T-helper 22 cell (primary cell): Measurements from ENCODE around the gene ARHGEF2.

Source experiments
- DNase-seq: peaks from one replicate; pipeline ENCODE4 v3.0.0-alpha.2; 2020; ENCODE audit warnings: low read depth

ARHGEF2 gene

GRCh38 chr1:155911156-155912055 lies 66.9 kb downstream of the ARHGEF2 start, which contains the start of gene RIT1:
TSS of gene RIT1 (minus strand) at chr1:155911349. CDS start at chr1:155910761, 588 bp downstream.
- DNase-seq, result peak; percentile 74

DNA sequence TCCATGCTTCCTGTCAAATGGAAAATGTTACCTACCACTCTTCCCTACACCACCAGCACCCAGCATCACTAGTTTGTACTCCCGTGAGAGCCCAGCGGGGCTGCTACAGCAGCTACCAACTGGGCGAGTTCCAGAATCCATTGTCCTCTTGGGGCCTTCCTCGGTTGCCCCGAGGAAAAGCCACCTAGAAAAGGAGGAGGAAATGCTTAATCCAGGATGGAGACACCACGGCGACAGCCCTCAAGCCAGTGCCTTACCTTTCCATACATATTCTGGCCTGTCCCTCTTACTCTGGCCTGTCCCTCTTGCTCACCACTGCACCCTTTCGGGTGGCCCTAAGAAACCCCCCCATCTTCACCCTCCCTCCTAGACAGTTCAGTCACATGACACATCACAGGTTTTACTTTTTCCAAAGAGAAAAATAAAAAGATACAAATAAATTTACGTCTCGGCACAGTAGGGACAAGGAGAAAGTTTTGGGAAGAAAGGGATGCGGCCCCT lies 67.7 kb downstream of the ARHGEF2 start:
- no peak for DNase-seq

DNA sequence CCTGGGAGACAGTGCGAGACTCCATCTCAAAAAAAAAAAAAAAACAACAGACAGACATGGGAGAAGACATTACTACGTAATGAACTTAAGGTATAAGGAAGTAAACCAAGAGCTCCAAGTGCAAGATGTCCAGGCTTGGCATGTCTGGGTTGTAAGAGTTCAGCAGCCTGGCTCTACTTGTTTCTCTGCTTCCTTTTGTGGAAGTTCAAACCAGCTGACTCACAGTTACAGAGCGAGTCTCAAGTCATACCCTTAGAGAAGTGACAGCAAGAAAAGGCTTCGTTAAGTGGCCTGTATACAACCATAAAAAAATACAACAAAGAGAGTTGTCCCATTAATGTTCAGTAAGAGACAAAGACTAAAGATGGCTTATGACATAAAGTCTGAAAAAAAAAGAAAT lies 68.5 kb downstream of the ARHGEF2 start:
- no peak for DNase-seq

DNA sequence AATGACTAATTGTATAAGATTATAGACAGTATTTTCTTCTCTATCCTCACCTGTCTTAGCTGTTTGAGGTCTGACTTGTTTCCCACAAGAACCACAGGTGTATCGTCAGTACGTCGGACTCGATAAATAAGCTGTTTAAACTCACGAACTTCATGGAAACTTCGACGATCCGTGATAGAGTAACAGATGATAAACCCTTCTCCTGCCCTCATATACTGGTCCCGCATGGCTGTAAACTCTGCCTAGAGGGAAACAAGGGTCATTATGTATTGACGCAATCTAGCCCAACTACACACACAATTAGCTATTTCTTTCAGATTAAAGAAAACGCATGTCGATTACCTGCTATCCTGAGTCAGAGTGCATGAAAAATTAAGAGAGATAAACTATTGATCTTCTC lies 74.1 kb downstream of the ARHGEF2 start:
- no peak for DNase-seq

DNA sequence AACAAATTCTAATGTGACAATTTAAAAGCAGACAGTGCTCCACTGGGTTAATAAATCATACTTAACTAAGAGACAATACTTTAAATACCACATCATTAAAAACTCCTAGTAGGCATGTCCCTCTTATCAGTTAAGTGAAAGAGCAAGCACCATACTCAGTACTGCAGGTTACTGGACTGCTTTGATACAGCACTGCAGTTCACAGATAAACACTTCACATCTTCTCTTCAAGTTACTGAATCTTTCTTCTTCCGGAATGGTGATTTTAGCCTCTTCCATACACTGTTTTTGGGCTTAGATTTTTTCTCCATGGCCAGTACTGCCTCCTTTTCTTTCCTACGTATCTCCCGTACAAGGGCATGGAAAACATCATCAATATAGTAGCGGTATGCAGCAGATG lies 78.2 kb downstream of the ARHGEF2 start:
- no peak for DNase-seq

GRCh38 chr1:155899683-155900082 lies 78.7 kb downstream of the ARHGEF2 start:
- DNase-seq, result no peak

GRCh38 chr1:155898888-155899287 lies 79.5 kb downstream of the ARHGEF2 start:
- no peak for DNase-seq

GRCh38 chr1:155897746-155898145 lies 80.6 kb downstream of the ARHGEF2 start:
- DNase-seq, result no peak
